HEK293 (cell line): ENCODE data around the gene ALG5.

Experiments used
- CTCF ChIP-seq: fragments of 450-650 bp; formaldehyde crosslinking; IDR thresholded peaks from 2 replicates; pipeline ENCODE4 v1.5.1; 2016; ENCODE audit warnings: missing biosample characterization, missing genetic modification characterization
- ZBTB6 ChIP-seq: fragments of 450-650 bp; formaldehyde crosslinking; IDR thresholded peaks from 2 replicates; pipeline ENCODE4 v1.5.1; 2017; ENCODE audit warnings: missing biosample characterization, missing genetic modification characterization
- ZBTB7A ChIP-seq: fragments of 450-650 bp; formaldehyde crosslinking; IDR thresholded peaks from 2 replicates; pipeline ENCODE4 v1.5.1; 2016; ENCODE audit warnings: low read depth, missing biosample characterization, missing genetic modification characterization
- ZNF140 ChIP-seq: fragments of 450-650 bp; formaldehyde crosslinking; IDR thresholded peaks from 2 replicates; pipeline ENCODE4 v1.5.1; 2016; ENCODE audit warnings: missing biosample characterization, missing genetic modification characterization
- ZNF302 ChIP-seq: fragments of 450-650 bp; formaldehyde crosslinking; IDR thresholded peaks from 2 replicates; pipeline ENCODE4 v1.5.1; 2016; ENCODE audit warnings: missing biosample characterization, missing genetic modification characterization, low read depth
- ZNF501 ChIP-seq: fragments of 450-650 bp; formaldehyde crosslinking; IDR thresholded peaks from 2 replicates; pipeline ENCODE4 v1.5.1; 2016; ENCODE audit warnings: missing biosample characterization, missing genetic modification characterization
- ZNF549 ChIP-seq: fragments of 450-650 bp; IDR thresholded peaks from 2 replicates; pipeline ENCODE4 v1.5.1; 2018; ENCODE audit warnings: missing biosample characterization, missing genetic modification characterization, mild to moderate bottlenecking, inconsistent platforms, moderate library complexity
- ZNF629 ChIP-seq: fragments of 450-650 bp; formaldehyde crosslinking; IDR thresholded peaks from 2 replicates; pipeline ENCODE4 v1.5.1; 2017; ENCODE audit warnings: missing biosample characterization, missing genetic modification characterization
- ZNF660 ChIP-seq: fragments of 450-650 bp; IDR thresholded peaks from 2 replicates; pipeline ENCODE4 v1.5.1; 2018; ENCODE audit warnings: missing biosample characterization, mild to moderate bottlenecking, missing genetic modification characterization
- TF ChIP-seq, protein P1 (sequence below): fragments of 450-650 bp; IDR thresholded peaks from 2 replicates; pipeline ENCODE4 v1.5.1; 2018; ENCODE audit warnings: missing biosample characterization, mild to moderate bottlenecking, missing genetic modification characterization
- TF ChIP-seq, protein P2 (sequence below): fragments of 450-650 bp; formaldehyde crosslinking; IDR thresholded peaks from 2 replicates; pipeline ENCODE4 v1.5.1; 2016; ENCODE audit warnings: missing biosample characterization, missing genetic modification characterization

DNA sequence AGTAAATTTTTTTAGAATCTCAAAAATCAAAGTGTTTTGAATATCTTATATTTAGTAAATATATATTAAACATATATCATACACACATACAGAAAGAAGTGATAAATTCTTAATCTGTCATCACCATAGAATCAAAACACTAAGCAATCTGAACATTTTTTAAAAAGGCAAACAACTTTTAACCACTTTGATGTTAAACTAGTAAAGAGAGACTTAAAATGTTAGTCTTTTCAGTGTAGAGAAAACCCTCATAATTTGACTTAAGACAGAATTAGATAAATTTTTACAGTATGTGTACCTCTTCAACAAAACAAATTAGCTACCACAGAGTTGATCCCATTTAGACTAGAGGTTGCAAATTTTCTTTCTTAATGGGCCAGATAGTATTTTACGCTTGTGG lies 46.9 kb upstream of the ALG5 start:
- TF ChIP-seq ZNF549 (tag by site-specific recombination) (no peak), ZNF302 (tag by site-specific recombination) (no peak), ZNF140 (no peak), ZNF501 (no peak), ZNF660 (tag by site-specific recombination) (no peak), ZBTB7A (tag by site-specific recombination) (no peak), ZNF629 (tag by site-specific recombination) (no peak), CTCF (tag by site-specific recombination) (no peak), ZBTB6 (tag by site-specific recombination) (no peak)
- TF ChIP-seq, protein P1, sequence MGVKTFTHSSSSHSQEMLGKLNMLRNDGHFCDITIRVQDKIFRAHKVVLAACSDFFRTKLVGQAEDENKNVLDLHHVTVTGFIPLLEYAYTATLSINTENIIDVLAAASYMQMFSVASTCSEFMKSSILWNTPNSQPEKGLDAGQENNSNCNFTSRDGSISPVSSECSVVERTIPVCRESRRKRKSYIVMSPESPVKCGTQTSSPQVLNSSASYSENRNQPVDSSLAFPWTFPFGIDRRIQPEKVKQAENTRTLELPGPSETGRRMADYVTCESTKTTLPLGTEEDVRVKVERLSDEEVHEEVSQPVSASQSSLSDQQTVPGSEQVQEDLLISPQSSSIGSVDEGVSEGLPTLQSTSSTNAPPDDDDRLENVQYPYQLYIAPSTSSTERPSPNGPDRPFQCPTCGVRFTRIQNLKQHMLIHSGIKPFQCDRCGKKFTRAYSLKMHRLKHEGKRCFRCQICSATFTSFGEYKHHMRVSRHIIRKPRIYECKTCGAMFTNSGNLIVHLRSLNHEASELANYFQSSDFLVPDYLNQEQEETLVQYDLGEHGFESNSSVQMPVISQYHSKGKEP (tag by site-specific recombination), result no peak
- TF ChIP-seq, protein P2, sequence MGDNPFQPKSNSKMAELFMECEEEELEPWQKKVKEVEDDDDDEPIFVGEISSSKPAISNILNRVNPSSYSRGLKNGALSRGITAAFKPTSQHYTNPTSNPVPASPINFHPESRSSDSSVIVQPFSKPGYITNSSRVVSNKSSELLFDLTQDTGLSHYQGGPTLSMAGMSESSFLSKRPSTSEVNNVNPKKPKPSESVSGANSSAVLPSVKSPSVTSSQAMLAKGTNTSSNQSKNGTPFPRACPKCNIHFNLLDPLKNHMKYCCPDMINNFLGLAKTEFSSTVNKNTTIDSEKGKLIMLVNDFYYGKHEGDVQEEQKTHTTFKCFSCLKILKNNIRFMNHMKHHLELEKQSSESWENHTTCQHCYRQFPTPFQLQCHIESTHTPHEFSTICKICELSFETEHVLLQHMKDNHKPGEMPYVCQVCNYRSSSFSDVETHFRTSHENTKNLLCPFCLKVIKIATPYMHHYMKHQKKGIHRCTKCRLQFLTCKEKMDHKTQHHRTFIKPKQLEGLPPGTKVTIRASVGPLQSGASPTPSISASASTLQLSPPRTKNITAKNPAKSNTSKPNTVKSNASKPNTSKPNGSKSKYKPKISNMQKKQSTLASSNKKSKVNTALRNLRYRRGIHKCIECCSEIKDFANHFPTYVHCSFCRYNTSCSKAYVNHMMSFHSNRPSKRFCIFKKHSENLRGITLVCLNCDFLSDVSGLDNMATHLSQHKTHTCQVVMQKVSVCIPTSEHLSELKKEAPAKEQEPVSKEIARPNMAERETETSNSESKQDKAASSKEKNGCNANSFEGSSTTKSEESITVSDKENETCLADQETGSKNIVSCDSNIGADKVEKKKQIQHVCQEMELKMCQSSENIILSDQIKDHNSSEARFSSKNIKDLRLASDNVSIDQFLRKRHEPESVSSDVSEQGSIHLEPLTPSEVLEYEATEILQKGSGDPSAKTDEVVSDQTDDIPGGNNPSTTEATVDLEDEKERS (tag by site-specific recombination), result no peak
